ENCODE results near the gene BRD7.

DNA sequence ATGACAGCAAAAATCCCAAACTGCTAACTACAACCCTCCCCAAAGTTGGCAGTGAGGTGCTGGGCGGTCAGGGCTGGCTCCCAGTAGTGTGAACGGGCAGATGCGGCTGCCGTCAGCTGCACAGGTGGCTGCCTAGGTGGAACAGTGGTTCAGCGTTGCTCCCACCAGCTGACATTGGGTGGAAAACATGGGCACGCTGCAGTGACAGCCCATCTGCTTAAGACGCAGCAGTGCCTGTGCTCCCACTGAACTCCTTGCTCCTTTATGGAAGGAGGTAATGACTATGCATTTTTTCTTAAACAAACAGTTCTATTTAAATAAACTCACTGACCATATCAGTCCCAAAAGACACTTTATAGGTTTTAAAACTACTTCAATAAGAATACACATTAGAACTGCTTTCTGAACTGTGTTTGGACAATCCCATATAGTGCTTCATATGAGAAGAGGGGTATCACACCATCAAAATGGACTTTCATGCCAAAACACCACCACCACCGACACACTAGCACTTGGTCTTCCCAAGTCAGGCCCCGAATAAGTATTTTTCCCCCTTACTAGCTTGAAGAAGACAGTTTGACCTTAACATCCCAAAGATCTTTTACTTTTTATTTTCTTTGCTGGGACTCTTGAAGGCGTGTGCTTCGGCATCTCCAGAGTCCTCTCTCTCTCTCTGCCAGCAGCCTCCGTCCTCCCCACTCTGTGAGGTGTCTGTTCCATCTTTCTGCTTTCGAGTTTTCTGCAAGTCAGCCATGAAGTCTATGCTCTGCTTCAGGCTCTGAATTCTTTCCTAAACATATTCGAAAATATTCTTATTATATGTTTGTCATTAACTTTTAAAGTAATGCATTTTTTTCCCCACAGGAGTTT lies 34.4 kb downstream of the BRD7 start:
- TF ChIP-seq, protein P1, sequence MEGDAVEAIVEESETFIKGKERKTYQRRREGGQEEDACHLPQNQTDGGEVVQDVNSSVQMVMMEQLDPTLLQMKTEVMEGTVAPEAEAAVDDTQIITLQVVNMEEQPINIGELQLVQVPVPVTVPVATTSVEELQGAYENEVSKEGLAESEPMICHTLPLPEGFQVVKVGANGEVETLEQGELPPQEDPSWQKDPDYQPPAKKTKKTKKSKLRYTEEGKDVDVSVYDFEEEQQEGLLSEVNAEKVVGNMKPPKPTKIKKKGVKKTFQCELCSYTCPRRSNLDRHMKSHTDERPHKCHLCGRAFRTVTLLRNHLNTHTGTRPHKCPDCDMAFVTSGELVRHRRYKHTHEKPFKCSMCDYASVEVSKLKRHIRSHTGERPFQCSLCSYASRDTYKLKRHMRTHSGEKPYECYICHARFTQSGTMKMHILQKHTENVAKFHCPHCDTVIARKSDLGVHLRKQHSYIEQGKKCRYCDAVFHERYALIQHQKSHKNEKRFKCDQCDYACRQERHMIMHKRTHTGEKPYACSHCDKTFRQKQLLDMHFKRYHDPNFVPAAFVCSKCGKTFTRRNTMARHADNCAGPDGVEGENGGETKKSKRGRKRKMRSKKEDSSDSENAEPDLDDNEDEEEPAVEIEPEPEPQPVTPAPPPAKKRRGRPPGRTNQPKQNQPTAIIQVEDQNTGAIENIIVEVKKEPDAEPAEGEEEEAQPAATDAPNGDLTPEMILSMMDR (IDR thresholded peaks at IDR 0.05): no peak
- TF ChIP-seq POLR2AphosphoS5 (IDR thresholded peaks at IDR 0.05; ENCODE audit: low read depth, low read length): no peak
